NCI-H1105 (cell line): ENCODE data around the gene ZNF587B.
A peak's percentile ranks its signal among the peaks of the same experiment; 100 is the strongest.
"Not testable (repeated sequence)": the region's sequence is repeated elsewhere in the genome, so short reads cannot be mapped to it uniquely, and the experiment has no call there.

Experiments
- DNase-seq: peaks from one replicate; lab custom pipeline; 2025; lab: John Stamatoyannopoulos, UW

Gene ZNF587B

DNA sequence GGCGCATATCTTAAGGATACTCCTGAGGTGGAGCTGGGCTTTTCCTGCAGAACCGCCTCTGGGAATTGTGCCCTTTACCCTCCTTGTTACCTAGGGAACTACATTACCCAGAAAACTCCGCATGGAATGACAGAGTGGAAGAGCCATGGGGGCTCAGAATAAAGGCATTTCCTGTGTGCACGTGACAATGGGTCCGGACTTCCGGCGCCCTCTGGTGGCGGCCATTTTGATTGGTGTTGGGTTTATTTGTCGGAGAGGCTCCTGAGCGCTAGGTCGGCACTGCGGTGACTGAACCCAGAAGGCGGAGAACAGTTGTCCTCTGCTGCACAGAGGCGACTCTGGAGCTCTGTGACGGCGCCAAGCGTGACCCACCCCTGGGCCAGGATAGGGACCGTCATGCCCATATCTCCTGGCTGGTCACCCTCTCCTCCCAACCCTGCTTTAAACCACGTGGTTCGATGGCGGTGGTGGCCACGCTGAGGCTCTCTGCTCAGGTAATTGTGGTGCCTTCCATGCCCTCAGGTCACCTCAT, at the start of gene ZNF587B:
Gene ZNF587B (plus strand): TSS at position 229 of the 532 bp plus-strand sequence. CDS start 230 bp downstream, at position 459.
- DNase-seq: no peak

DNA sequence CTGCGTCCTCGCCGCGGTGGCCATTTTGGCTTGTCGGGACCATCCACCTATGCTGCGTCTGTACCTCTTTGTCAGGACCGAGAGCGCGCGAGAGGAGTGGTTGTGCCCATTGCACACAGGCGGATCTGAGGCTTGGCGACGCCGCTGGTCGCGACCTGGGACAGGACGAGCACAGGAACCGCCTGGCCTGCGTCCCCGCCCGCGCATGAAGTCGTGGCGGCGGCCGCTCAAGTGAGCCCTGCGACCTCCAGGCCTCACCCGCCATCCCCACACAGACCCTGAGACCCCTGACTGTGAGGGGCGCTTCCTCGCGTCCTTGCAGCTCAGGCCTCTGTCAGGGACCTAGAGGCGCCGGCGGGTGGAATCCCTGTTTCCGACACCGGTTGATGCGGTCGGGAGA, 43.8 kb upstream of the ZNF587B start:
- no peak for DNase-seq

DNA sequence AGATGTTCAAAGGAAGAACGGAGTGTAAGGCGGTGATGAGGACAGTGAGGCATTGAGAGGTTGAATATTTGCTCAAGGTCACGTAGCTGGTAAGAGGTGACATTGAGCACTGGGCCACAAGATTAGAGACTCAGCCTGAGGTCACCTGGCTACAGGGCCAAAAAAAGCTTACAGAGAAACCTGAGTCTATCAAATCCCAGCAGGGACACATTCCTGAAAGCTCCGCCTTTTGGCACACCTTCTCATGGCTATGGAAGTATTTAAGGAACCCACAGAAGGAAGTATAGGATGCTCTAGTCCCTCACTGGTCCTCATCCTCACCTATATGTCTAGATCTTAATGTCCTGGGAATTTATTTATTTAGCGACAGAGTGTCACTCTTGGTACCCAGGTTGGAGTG, 43.2 kb upstream of the ZNF587B start:
- no peak for DNase-seq

DNA sequence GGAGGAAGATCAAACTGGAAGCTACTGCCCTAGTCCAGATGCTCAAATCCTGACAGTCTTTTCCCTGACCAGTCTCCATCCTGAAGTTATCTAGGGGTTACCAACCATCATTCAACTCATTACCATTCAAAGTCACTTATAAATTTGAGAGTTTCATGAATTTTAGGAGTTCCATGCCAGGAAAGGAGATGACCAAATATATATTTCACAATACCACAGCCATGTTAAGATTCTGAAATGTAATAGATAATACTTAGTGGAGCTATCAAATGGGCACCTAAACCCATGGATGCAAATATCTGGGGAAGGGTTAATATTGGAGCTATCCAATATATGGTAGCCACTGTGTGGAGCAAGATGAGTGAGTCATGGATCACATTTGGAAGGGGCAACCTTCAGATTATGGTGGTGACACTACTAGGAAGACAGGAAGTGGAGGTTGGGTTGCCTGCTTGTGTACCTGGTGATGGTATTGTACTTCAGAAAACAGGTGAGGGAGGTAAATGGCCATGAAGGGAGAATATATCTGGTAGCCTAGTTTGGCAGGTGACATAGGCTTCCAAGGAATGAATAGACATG, 41.9 kb upstream of the ZNF587B start:
- DNase-seq: no peak

DNA sequence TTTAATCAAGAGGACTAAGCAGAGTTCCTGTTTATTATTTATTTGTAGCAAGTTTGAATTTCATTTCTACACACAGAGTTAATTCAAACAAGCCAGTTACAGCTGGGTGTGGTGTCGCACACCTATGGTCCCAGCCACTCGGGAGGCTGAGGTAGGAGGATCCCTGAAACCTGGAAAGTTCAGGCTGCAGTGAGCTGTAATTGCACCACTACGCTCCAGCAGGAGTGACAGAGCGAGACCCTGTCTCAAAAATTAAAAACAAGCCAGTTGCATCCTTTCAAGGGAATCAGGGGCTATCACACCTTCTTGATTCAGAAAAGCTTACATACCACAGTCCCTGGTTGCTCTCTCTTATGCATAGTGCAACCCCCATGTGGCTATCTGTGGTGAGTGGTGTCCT, 40.8 kb upstream of the ZNF587B start:
- no peak for DNase-seq

DNA sequence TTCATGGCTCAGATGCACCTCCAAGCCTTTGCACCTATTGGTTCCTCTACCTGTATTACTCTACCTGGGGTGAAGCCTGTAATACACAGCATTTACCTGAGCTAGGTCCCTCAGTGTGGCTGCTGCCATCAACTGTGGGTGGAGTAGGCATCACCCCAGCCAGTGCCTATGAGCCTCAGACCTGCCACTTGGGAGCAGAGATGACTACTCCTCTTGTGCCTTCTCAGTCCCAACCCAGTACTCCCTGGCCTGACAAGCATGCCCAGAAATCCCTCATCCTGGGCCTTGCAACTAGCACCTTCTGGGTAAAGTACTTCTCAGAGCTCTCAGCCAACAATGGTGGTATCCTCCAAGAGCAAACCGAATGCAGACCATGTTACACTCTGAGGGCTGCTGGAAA, 33.5 kb upstream of the ZNF587B start:
- not testable (repeated sequence) for DNase-seq

DNA sequence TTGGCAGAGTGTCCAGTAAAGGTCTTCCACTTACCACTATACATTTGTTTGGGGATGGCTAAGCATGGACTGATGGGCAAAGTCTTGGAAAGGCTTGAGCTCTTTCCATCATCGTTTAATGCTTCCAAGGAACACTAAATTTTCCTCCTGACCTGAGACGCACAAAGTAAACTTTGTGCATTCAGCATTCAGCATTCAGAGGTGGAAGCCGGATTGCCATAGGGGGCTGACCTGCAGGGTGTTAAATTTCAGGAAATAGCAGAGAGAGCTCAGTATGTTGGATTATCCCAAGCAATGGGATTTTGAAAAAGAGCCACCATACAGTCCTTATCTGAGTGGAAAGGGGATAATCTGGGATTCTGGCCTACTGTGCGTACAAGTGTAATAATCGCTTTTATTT, 29.4 kb upstream of the ZNF587B start:
- DNase-seq: no peak

DNA sequence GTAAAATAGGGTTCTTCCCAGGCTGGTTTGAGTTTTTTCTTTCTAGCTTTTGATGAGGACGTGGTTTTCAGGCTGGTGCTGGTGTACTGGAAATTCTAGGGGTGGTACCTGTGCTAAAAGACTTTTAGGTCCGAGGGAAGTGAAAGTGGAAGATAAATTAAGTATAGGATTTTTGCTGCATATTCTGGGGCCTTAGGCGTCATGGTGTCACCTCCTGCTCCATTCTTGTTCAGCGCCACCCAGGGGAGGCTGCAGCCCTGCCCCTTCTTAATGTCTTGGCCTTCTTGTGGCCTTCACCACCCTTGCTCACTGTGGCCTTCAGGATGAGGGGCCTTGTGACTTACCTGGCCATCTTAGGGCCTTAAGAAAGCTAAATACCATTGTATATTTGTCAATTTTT, 27.8 kb upstream of the ZNF587B start:
- no peak for DNase-seq

DNA sequence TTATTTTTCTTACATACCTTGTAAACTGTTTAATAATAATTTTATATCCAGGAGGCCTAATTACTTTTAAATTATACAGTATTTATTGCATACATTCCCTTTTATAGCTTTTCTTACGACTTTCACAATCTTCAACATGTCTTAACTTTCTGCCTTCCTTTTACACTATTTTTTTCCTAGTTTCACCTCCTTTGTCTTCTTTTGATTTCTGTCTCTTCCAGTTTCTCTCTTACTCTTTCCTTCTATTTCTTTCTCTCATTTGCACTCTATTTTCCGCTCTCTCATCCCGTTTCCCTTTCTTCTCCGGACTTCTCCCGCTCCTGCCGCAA, 26.9 kb upstream of the ZNF587B start:
- DNase-seq: no peak

DNA sequence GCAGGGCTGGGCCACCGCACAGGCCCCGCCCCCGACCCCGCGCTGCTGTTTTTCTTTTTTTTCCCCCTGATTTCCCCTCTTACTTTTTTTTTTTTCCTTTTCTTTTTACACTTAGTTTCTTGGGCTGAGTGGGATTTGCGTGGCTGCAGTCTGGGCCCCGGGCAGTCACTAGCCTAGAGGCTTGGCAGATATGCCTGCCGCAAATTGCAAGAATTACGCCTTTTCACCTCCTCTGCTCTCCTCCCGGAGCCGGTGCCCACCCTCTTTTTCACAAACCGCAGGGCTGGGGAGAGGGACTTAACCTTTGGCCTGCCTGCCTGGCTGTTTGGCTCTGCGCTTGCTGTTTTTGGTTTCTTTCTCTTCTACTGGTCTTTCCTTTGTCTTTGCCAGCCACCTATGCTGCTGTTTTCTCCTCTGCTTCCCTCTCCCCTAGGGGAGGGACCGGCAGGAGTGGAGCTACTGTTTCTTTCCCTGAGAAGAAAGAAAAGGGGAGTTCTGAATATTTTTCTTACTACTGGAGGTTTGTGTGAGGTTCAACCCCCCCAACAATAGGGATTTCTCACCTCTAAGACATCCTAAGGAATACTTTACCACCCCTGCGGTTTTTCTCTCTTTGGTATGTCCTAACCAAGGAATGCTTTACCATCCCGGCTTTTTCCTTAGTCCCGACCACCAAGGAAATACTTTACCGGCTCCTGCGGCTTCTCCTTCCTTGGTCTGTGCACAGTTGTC, 26.3 kb upstream of the ZNF587B start:
- DNase-seq: peak; percentile 44

DNA sequence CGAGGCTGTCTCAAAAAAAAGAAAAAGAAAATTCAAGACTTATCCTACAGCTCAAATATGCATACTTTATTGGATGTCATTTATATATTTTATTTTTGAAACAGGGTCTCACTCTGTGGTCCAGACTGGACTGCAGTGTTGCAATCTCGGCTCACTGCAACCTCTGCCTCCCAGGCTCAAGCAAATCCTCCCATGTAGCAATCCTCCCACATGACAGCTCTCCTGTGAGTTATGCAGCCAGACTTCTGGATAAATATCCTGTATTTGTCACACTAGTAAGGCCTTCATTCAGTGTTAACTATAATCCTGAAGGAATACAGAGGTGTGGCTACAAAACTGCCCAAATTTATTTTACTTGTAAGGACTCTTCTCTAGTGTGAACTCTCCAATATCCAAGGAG, 22.6 kb upstream of the ZNF587B start:
- no peak for DNase-seq

DNA sequence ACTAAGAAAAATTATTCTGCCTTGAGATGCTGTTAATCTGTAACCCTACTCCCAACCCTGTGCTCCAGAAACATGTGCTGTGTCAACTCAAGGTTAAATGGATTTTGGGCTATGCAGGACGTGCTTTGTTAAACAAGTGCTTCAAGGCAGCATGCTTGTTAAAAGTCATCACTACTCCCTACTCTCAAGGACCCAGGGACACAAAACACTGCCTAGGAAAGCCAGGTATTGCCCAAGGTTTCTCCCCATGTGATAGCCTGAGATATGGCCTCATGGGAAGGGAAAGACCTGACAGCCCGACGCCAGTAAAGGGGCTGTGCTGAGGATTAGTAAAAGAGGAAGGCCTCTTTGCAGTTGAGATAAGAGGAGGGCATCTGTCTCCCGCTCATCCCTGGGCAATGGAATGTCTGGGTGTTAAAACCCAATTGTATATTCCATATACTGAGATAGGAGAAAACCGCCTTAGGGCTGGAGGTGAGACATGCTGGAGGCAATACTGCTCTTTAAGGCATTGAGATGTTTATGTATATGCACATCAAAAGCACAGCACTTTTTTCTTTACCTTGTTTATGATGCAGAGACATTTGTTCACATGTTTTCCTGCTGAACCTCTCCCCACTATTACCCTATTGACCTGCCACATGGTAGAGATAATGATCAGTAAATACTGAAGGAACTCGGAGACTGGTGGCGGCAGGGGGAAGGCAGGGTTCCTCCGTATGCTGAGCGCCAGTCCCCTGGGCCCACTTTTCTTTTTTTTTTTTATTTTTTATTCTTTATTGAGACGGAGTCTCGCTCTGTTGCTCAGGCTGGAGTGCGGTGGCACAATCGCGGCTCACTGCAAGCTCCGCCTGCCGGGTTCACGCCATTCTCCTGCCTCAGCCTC, 19.4 kb upstream of the ZNF587B start:
- DNase-seq: not testable (repeated sequence)

DNA sequence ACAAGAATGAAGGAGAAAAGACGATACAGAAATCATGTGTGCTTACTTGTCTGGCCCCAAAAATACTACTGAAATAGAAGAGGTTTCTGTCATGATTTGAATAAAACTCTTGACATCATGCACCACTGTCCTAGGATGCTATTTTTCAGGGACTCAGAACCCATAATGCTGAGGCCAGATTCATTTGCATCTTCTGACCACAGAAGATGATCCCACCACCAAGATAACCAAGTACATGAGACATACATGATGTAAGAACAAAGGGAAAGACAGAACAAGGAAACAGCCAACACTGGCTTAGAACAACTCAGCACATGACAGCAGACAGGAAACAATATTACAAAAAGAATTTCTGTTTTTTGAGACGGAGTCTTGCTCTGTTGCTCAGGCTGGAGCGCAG, 17.9 kb upstream of the ZNF587B start:
- no peak for DNase-seq

DNA sequence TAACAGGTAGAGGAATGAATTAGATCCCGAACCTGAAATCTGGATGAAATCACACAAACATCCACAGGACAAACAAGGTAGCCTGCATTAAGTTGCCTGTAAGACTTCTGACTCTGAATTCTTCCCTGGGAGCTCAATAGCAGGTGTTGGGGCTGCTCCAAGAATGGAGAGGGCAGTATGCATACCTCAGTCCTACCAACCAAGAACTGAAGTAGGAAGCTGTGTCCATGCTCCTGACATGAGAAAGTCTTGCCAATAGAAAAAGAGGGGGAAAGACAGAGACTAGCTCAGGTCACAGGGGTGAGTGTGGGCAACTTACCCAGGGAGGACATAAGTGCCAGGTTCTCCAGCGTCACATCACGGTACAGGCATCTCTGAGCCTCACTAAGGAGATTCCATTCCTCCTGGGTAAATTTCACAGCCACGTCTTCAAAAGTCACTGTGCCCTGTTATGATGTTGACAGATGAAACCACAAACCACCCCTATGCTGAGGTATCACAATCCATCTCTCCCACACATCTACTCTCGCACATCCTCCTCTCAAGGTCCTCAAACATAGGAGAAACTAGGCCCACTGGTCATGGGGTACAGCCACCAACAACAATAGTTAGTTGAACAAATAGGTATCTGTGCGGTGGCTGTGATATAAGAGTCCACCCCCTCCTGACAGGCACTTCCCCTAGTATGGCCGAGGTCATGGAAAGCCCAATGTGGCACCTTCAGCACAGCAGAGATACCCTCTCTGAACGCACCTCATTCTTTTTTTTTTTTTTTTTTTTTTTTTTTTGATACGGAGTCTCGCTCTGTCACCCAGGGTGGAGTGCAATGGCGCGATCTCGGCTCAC, 16.9 kb upstream of the ZNF587B start:
- DNase-seq: not testable (repeated sequence)

DNA sequence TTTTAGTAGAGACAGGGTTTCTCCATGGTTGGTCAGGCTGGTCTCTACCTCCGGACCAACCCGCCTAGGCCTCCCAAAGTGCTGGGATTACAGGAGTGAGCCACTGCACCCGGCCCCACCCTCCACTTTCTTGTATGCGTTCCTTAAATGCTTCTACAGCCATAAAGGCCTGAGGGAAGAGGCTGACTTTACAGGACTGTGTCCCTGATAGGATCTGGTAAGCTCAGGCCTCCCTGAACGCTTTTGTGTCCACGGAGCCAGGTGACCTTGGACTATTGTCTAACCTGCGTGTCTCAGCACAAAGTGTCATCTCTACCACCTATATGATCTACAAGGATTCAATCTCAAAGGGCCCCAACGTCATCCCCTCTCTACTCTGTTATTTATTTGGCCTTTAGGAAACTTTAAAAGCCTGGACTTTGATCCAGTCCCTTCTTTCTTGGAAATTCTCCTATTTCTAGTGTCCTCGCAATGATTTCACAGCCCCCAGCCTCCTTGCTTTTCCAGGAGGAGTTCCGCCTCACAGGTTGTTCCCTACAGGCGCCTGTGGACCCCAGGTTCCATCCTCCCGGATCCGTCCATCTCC, 16.1 kb upstream of the ZNF587B start:
- DNase-seq: no peak

DNA sequence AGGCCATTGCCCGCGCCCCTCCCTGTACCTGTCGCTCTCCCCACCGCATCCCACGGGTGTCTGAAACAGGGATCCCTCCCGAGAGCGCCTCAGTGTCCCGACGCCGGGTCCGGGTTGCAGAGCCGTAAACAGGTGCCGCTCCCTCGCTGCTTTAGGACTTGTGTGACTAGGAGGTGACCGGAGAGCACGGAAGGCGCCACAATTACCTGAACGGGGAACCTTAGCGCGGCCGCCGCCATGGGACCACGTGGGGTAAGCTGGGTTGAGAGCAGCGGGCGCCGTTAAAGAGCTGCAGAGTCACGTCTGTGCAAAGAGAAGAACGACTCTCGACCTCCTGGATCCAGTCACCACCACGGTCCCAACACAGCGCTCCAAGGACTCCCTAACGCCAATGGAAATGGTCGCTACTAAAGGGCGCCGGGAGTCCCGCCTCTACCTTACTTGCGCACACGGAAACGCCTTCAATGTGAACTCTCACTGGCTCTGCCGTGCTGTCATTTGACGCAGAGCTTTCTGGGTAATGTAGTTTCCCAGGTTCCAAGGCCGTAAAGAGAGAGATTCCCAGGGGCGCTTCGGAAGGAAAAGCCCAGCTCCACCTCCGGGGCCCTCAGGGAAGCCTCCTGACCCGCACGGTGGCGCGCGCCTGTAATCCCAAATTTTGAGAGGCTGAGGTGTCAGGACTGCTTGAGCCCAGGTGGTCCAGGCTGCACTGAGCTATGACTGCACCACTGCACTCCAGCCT, 15.4 kb upstream of the ZNF587B start, which contains the start of gene ZNF552:
Gene ZNF552 (minus strand): TSS at position 409 of the 742 bp plus-strand sequence. CDS start 170 bp downstream, at position 239.
- DNase-seq: peak; percentile 95

DNA sequence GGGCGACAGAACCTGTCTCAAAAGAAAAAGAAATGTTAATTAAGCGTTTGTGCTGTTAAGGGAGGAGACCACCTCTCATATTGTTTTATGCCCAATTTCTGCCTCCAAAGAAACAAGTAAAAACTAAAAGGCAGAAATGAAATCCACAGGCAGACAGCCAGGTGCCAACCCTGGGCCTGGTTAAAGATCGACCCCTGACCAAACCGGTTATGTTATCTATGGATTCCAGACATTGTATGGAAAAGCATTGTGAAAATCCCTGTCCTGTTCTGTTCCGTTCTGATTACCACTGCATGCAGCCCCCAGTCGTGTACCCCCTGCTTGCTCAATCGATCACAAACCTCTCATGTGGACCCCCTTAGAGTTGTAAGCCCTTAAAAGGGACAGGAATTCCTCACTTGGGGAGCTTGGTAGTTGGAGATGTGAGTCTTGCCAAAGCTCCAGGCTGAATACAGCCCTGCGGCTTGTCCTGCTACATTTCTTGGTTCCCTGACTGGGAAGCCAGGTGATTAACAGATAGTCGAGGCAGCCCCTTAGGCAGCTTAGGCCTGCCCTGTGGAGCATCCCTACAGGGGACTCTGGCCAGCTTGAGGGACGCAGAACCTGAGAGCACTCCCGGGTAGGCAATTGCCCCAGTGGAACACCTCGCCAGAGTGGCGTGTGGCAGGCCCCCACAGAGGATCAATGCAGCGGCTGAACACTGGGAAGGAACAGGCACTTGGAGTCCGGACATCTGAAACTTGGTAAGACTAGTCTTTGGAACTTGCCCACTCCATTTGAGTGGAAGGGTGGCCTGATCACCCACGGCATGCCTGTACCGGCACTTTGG, 14.6 kb upstream of the ZNF587B start:
- no peak for DNase-seq

DNA sequence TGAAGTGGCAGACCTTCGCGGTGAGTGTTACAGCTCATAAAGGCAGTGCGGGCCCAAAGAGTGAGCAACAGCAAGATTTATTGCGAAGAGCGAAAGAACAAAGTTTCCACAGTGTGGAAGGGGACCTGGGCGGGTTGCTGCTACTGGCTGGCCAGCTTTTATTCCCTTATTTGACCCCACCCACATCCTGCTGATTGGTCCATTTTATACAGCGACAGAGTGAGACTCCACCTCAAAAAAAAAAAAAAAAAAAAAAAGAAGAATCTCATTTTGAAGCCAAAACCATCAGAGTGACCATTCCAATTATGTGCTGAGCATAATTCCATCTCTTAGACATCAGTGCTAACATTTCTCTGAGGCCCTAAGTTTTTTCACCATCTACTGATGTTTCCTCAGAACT, 13.4 kb upstream of the ZNF587B start:
- DNase-seq: no peak

DNA sequence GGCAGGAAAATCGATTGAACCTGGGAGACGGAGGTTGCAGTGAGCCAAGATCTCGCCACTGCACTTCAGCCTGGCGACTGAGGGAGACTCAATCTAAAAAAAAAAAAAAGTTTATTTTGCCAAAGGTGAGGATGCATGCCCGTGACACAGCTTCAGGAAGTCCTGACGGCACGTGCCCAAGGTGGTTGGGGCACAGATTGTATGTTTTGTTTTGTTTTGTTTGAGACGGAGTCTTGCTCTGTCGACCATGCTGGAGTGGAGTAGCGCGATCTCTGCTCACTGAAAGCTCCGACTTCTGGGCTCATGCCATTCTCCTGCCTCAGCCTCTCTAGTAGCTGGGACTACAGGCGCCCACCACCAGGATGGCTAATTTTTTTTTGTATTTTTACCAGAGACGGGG, 12.1 kb upstream of the ZNF587B start:
- DNase-seq: no peak

DNA sequence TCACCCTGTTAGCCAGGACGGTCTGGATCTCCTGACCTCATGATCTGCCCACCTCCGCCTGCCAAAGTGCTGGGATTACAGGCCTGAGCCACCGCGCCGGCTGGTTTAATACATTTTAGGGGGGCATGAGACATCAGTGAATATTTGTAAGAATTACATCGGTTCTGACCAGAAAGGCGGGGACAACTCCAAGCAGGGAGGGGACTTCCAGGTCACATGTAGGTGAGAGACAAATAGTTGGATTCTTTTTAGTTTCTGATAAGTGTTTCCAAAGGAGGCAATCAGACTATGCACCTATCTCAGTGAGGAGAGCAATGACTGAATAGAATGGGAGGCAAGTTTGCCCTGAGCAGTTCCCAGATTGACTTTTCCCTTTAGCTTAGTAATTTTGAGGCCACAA, 11.7 kb upstream of the ZNF587B start:
- no peak for DNase-seq
